GM21515 (cell line): ENCODE data around the gene MRAP2.
"Not testable (repeated sequence)": the region's sequence is repeated elsewhere in the genome, so short reads cannot be mapped to it uniquely, and the experiment has no call there.

Source experiments
- ATAC-seq: cut with Tn5 transposase; IDR thresholded peaks from one replicate; pipeline ENCODE4 v1.9.1; 2021; ENCODE audit not compliant: unreplicated experiment

MRAP2 gene

DNA sequence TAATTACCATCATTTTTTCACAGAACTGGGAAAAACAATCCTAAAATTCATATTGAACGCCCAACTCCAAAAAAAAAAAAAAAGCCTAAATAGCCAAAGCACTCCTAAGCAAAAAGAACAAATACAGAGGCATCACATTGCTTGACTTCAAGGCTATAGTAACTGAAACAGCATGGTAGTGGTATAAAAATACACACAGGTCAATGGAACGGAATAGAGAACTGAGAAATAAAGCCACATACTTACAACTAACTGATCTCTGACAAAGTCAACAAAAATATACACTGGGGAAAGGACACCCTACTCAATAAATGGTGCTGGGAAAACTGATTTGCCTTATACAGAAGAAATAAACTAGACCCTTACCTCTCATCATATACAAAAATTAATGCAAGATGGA, 89.6 kb downstream of the MRAP2 start:
- peak; percentile 66 for ATAC-seq

DNA sequence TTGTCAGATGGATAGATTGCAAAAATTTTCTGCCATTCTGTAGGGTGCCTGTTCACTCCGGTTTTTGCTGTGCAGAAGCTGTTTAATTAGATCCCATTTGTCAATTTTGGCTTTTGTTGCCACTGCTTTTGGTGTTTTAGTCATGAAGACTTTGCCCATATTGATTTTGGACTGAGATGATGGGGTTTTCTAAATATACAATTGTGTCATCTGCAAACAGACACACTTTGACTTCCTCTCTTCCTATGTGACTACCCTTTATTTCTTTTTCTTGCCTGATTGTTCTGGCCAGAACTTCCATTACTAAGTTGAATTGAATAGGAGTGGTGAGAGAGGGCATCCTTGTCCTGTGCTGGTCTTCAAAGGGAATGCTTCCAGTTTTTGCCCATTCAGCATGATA, 96.0 kb downstream of the MRAP2 start:
- ATAC-seq = not testable (repeated sequence)

DNA sequence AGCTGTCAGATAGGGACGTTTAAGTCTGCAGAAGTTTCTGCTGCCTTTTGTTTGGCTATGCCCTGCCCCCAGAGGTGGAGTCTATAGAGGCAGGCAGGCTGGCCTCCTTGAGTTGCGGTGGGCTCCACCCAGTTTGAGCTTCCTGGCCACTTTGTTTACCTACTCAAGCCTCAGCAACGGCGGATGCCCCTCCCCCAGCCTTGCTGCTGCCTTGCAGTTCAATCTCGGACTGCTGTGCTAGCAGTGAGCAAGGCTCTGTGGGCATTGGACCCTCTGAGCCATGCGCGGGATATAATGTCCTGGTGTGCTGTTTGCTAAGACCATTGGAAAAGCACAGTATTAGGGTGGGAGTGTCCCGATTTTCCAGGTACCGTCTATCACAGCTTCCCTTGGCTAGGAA, 99.8 kb downstream of the MRAP2 start:
- ATAC-seq = not testable (repeated sequence)

DNA sequence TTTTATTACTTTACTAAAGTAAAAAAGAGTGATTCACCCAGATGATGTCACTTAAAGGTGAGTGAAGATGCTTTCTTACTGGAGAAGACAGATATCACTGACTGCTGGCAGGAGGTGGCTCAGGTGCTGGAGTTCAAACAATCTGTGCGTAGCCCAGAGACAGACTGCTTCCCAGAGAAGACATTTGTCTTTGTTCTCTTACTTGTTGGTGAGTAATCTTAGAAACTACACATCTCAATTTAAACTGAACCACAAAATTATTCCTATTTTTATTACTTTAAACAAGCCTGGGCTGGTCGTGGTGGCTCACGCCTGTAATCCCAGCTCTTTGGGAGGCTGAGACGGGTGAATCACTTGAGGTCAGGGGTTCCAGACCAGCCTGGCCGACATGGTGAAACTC, 101.7 kb downstream of the MRAP2 start:
- no peak for ATAC-seq

DNA sequence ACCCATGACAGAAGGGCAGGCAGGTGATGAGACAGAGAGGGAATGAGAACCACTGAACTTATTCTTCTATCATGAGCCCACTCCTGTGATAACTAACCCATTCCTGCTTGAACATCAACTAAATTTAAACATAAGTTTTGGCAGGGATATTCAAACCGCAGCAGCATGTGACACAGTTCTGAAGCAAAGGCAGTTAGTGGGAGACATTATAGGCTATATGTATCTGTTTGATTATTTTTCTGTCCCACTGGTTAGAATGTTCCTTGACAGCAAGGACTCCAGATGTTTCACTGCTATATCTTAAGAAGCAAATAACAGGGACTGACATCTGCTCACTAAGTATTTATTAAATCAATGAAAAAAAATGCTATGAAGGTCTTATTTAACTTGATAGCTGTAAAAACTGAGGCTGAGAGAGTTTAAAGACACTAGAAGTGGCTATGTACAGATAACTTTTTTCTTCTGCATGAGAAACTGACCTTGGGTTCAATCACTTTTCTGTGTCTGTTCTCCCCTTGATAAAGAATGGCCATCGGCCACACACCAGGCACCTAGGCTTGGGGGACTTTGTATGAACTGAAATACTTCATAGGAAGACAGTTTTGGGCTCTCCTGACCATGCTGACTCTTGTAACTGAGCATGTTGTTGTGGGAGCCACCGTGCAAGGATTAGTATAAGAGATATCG, 102.9 kb downstream of the MRAP2 start:
- ATAC-seq = no peak

DNA sequence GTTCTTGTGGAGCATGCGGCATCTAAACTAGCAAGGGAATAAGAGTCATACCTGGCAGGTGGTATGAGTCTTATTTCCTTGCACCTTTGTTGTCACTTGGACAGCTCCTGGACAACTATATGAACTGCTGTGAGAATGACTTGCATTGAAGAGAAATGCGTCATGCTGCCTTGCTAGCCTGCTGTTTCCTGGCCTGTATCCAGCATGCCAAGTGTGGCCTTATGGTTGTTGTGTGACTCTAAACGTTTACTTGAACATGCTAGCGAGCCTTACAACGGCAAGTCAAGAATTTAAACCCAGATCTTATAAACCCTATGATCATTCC, 103.4 kb downstream of the MRAP2 start:
- no peak for ATAC-seq

DNA sequence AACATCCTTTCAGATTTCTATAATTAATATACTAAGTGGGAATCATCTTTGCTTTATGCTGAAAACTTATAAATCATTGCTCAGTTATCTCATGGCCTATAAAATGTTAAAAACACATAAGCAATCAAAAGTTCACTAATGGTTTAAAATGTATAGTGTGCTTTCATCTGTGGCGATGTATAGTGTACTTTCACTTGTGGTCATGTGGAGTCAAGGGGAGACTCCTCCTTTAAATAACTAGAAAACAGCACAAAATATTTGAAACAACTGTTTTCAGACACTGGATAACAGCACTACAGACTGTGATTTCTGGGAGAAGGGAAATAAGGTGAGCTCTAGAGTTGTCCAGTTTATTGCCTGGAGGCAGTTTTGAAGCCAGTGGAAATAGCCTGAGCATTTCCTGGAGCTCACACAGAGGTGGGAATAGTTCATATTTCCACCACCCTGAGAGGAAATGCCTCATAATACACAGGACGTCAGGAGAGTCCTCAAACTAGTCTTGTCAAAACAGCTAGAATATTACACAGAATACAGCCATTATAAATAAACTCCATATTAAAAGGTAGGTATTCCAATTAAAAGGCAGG, 104.5 kb downstream of the MRAP2 start:
- no peak for ATAC-seq

DNA sequence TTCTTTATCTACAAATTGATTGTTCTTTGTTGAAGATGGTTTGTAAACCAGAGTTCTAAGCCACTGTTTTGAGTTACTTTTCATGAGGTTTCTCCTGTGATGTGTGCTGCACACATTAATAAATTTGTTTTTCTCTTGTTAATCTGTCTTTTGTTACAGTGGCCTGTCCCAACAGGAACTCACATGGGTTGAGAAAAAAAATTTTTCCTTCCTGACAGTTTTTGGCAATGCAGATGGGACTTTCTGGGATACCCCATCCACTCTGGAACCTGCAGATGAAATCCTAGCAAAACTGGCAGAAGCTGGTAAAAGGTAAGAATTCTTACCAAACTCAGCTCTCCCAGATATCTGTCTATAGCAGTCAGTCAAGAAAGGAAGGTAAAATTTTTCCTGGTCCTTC, 105.7 kb downstream of the MRAP2 start:
- ATAC-seq = no peak
